GM11168 (cell line): Measurements from ENCODE around the gene ACOX2.

Experiments
- in situ Hi-C: fragments of 300-500 bp; cut with MboI; formaldehyde crosslinking; loops from one replicate; pipeline ENCODE4 v1.12.0; 2022; ENCODE audit warnings: low sequenced_read_pairs; ENCODE audit not compliant: unreplicated experiment

ACOX2 gene

DNA sequence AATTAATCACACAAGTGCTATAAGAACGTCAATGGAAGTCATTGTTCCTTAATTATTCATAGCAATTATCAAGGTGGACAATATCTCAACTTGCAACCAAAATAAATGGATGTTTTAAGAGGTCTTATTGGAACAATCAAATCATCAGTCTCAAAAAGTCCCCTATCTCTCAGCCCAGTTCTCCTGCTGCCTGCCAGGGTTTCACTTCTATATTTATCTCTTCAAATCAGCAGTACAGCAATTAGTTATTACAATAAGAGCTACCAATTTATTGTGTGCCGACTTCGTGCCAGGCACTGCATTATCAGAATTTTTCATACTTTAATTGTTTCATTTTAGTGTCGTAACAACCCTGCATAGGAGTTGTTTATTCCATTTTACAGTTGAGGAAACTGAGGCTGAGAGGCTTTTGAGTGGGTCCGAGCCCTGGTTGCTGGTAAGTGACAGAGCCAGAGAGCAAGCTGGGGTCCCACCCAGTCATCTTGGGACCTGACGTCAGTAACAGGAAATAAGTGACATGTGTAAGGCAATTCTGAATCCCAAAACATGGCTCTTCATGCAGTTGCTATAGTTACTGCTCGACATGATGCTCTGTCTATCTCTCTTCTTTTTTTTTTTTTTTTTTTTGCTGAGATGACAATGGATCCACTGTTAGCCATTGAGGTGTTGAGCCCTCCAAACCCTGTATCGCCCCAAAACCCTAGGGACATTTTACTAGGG is 53.9 kb downstream of the ACOX2 start:
- in situ Hi-C loops, result no loop called here

- in situ Hi-C loops, result no loop called here
Observed at GRCh38 chr3:58480309-58480708, 56.7 kb downstream of the ACOX2 start.

GRCh38 chr3:58478781-58479180 is 58.2 kb downstream of the ACOX2 start:
- in situ Hi-C loops, result no loop called here

DNA sequence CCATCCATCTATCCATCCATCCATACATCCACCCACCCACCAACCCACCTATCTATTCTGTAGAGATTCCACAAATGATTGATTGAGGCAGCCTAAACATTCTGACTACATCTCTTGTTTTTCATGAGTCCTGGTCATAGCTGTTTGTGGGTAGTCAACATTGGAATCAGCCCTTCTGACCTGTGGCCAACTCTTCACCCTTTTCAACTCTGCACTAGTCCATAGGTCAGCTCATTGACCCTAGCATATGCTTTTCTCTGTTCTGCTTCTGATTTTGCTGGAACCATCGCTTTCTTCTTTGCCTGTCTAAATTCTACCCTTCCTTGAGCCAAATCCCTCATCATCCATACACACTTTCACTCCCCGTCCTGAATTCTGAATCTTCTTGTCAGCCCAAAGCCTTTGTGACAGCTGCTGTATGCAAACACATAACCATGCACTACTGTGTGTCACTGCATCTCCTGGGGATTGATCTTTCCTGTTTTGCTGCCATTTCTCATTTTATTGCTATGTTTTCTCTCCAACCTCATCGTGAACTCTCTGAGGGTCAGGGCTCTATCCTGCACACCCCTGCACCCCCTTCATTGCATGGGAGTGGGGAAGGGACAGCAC is 61.9 kb downstream of the ACOX2 start:
- in situ Hi-C loops, result no loop called here

DNA sequence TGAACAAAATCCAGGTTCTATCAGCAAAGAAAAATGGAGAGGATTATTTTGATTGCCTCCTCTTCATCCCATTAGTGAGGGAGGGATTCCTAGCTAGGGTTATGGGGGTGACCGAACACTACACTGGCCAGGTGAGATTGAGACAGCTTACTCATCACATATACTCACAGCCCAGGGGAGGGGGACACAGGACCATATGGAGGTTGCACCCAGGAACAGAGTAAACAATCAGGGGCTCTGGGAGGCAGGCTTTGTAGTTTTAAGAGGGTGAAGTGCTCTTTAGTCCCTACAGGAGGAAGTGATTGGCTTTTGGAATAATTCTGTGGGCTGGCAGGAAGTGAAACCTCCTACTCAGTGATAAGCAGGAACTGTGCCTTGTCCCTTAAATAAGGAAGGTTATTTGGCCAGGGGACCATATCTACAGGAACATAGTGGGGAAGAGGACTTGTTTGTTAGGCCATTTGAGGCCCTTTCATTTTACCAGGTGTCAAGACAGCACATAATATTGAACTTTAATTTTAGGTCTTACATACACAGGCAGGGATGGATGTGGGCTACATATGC is 62.6 kb downstream of the ACOX2 start:
- in situ Hi-C loops, result no loop called here

DNA sequence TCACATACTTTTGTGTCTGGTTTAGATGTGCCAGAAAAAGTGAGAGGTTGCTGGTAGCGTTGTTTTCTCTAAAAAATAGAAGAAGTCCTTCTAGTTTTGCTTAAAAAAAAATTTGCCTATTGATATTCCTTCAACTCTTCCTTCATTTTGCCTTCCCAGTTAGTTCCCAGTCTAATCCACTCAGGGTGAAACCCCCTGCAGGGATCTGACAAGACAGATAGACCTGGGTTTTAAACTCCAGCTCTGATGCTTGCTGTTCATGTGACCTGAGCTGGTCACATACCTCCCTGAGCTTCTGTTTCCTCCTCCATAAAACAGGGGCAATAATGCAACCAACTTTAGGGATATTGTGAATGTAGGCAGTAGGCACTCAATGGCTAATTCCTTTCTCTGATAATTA is 63.7 kb downstream of the ACOX2 start:
- in situ Hi-C loops, result no loop called here

DNA sequence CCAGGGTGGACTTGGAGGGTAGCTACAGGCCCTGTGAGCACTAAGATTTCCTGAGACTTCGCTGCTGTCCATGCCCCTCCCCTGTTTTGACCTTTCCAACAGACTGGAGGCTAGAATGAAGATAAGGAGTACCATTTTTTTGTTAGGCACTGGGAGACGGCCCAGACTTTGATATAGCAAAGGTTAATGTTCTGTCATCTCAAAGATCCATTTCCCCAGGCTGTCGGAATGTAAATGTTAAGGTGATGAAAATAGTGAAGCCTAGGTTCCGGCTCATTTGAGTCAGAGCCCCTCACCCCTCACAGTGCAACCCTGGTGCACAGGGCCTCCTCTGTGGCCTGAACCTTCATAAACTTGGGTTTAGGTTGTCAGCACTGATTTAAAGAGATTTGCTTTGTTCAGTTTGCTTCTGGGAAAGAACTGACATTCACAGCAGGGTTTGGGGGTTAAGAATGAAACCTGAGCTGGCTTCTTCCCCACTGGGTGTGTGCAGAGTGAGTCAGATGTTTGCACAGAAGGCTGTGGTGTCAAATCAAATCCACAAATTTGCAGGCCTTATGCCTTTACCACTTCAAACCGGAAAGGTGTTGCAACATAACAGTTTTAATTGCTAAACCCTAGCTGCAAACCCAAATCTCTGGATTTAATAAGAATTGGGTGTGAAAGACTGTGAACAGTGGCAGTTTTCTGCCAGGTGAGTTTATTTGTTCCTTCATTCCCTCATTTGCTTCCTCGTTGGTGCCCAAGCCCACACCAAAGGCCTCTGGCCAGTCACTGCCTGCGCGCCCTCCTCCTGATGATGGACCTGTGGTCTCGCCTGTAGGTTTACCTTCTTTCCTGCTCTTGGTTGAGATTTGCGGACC is 65.7 kb downstream of the ACOX2 start:
- in situ Hi-C loops, result no loop called here

GRCh38 chr3:58470363-58471024 is 66.5 kb downstream of the ACOX2 start:
- in situ Hi-C loops, result no loop called here

GRCh38 chr3:58469096-58469495 is 67.9 kb downstream of the ACOX2 start:
- in situ Hi-C loops, result no loop called here

DNA sequence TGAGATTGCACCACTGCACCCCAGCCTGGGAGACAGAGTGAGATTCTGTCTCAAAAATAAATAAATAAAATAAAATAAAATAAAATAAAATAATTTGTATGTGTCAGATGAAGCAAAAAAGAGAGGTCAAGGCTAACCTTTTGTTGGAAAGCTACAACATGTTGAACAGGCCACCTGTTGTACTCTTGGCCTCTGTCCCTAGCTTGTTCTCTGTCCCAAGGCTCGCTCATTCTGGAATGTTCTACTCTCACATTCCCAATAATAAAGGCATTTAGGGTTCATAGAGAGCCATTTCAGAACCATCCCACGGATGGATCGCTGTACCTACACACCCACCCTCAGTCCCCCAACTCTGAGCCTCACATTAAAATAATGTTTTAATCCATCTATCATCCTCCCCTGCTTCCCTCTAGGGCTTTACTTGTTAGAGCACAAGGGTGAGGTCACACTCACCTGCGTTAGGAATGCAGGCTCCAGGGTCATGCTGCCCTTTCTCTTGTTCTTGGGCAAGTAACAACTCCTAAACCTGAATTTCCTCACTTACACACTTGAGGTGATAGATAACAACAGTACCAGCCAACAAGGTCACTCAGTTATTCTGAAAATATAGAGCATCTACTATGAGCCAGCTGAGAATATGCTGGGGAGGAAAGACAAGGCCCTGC is 70.0 kb downstream of the ACOX2 start:
- in situ Hi-C loops, result no loop called here

DNA sequence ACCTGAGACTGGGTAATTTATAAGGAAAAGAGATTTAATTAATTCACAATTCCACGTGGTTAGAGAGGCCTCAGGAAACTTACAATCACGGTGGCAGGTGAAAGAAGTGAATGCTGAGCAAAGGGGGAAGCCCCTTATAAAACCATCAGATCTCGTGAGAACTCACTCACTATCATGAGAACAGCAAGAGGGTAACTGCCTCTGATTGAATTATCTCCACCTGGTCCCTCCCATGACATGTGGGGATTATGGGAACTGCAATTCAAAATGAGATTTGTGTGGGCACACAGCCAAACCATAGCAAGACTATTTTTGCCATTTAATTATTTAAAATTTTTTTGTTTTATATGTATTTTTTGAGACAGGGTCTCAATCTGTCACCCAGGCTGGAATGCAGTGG is 72.1 kb downstream of the ACOX2 start:
- in situ Hi-C loops, result no loop called here

- in situ Hi-C loops, result no loop called here
Observed at GRCh38 chr3:58463942-58464271, 73.1 kb downstream of the ACOX2 start.

GRCh38 chr3:58463181-58463941 is 73.6 kb downstream of the ACOX2 start:
- in situ Hi-C loops, result no loop called here

DNA sequence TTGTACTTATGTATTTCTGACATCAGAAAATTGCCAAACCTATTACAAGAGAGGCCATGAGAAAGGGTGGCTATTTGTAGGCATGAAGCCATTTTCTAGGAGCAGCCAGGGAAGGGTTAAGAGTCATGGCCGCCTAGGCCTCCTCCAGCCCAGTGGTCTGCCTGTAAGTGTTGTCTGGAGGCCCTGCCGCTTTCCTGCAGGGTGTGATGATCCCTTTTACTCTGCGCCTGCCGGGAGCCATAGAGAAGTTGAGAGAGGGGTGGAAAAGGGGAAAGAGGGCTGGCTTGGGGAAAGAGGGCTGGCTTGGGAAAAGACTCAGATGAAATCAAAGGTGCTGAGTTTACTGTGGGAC is 74.2 kb downstream of the ACOX2 start:
- in situ Hi-C loops, result no loop called here

DNA sequence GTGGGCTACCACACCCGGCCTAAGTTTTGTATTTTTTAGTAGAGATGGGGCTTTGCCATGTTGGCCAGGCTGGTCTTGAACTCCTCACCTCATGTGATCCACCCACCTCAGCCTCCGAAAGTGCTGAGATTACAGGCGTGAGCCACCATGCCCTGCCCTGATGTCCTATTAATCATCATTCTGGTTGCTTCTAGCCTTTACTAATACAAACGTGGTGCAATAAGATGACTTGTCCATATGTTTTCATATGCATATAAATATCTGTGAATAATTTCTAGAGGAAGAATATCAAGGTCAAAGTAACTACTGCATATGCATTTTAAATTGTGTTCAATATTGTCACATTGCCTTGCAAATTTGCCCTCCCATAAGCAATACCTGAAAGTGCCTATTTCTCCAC is 77.8 kb downstream of the ACOX2 start:
- in situ Hi-C loops, result no loop called here
